Astrocyte (in vitro differentiated cells and primary cell): ENCODE results near the gene CTR9.

Source experiments
- CTCF ChIP-seq: IDR thresholded peaks from 2 replicates; pipeline ENCODE4 v1.5.1; 2011; ENCODE audit warnings: low read depth, mild to moderate bottlenecking, inconsistent platforms, low read length, moderate library complexity; ENCODE audit not compliant: insufficient read depth
- EZH2 ChIP-seq: IDR thresholded peaks from 2 replicates; pipeline ENCODE4 v1.6.1; 2012; ENCODE audit warnings: mild to moderate bottlenecking, low read length, inconsistent platforms; ENCODE audit not compliant: insufficient read depth

- no peak for TF ChIP-seq CTCF
- no peak for TF ChIP-seq EZH2
Observed at GRCh38 chr11:10797001-10797400, 46.0 kb downstream of the CTR9 start.
